ENCODE measurements around the gene ATP4B. TPM values are rescaled to one million over a fixed set of nuclear protein-coding genes. Genes with fewer than 3 reads are reported as not detected.
A peak's percentile ranks its signal among the peaks of the same experiment; 100 is the strongest.

ATP4B gene
- total RNA-seq, 1 donor from 2014 or later: not detected

GRCh38 chr13:113643593-113643992 lies 14.4 kb downstream of the ATP4B start:
- no peaks in the 10 kb centered on the region for H3K27me3 ChIP-seq (ENCODE audit: low read depth)
- TF ChIP-seq CTCF (IDR thresholded peaks at IDR 0.05; ENCODE audit: borderline replicate concordance): no peak
- intact Hi-C loops (cut with micrococcal nuclease): no loop called here
- H3K4me1 ChIP-seq: peaks cover 15% of the 10 kb centered on the region
- no peak overlapping the region for H3K27ac ChIP-seq (replicated peaks)
- H3K36me3 ChIP-seq: peaks cover 28% of the 10 kb centered on the region
- H3K9me3 ChIP-seq (replicated peaks): no peaks in the 10 kb centered on the region
- no peak overlapping the region for H3K4me3 ChIP-seq
- no peak for DNase-seq

- Histone ChIP-seq H3K9me3 (replicated peaks) (no peaks in the 10 kb centered on the region), H3K4me1 (peaks cover 9% of the 10 kb centered on the region), H3K27ac (replicated peaks) (no peak overlapping the region), H3K36me3 (peaks cover 38% of the 10 kb centered on the region), H3K4me3 (no peak overlapping the region), H3K27me3 (ENCODE audit: low read depth) (no peaks in the 10 kb centered on the region)
- TF ChIP-seq CTCF (IDR thresholded peaks at IDR 0.05; ENCODE audit: borderline replicate concordance): no peak
- intact Hi-C loops (cut with micrococcal nuclease): no loop called here
- no peak for DNase-seq
Observed at GRCh38 chr13:113642563-113642962, 15.4 kb downstream of the ATP4B start.

GRCh38 chr13:113641426-113641825 lies 16.6 kb downstream of the ATP4B start:
- H3K4me1 ChIP-seq: no peaks in the 10 kb centered on the region
- intact Hi-C loops (cut with micrococcal nuclease): no loop called here
- no peak overlapping the region for H3K4me3 ChIP-seq
- no peak overlapping the region for H3K27ac ChIP-seq (replicated peaks)
- H3K9me3 ChIP-seq (replicated peaks): no peaks in the 10 kb centered on the region
- H3K27me3 ChIP-seq (ENCODE audit: low read depth): no peaks in the 10 kb centered on the region
- H3K36me3 ChIP-seq: peaks cover 50% of the 10 kb centered on the region
- peak; percentile 4 for DNase-seq
- no peak for TF ChIP-seq CTCF (IDR thresholded peaks at IDR 0.05; ENCODE audit: borderline replicate concordance)

GRCh38 chr13:113639616-113640262 lies 18.3 kb downstream of the ATP4B start:
- peak; percentile 35 for DNase-seq
- TF ChIP-seq CTCF (IDR thresholded peaks at IDR 0.05; ENCODE audit: borderline replicate concordance): no peak
- Histone ChIP-seq H3K4me3 (no peak overlapping the region), H3K27ac (replicated peaks) (peak overlapping the region; percentile 44), H3K4me1 (no peaks in the 10 kb centered on the region), H3K27me3 (ENCODE audit: low read depth) (no peaks in the 10 kb centered on the region), H3K36me3 (peaks cover 66% of the 10 kb centered on the region), H3K9me3 (replicated peaks) (no peaks in the 10 kb centered on the region)
- intact Hi-C loops (cut with micrococcal nuclease): no loop called here

- no peak overlapping the region for H3K27ac ChIP-seq (replicated peaks)
- TF ChIP-seq CTCF (IDR thresholded peaks at IDR 0.05; ENCODE audit: borderline replicate concordance): no peak
- H3K27me3 ChIP-seq (ENCODE audit: low read depth): no peaks in the 10 kb centered on the region
- intact Hi-C loops (cut with micrococcal nuclease): no loop called here
- H3K36me3 ChIP-seq: peaks cover 76% of the 10 kb centered on the region
- H3K4me1 ChIP-seq: no peaks in the 10 kb centered on the region
- H3K4me3 ChIP-seq: no peak overlapping the region
- no peak for DNase-seq
- no peaks in the 10 kb centered on the region for H3K9me3 ChIP-seq (replicated peaks)
Observed at GRCh38 chr13:113638806-113639205, 19.2 kb downstream of the ATP4B start.

All from left ventricle myocardium inferior (tissue), 1 donor.